ENCODE measurements around the gene SPG7.

DNA sequence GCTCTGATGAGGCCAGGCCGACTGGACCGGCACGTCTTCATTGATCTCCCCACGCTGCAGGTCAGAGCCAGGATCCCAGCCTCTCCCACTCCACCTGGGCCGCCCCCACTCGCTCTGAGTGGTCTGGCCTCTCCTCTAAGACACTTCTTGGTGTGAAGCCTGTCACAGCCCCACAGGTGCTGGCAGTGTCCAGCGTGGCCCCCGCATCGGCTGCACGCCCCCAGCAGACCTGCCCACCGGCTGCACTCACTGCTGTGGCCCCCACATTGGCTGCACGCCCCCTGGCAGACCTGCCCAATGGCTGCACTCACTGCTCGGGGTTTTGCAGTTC is 36.5 kb downstream of the SPG7 start:
- TF ChIP-seq YY1 (IDR thresholded peaks at IDR 0.05; ENCODE audit: insufficient read depth, insufficient read length) (no peak), ZNF274 (IDR thresholded peaks at IDR 0.05; ENCODE audit: low read depth, low read length) (no peak)

All from NT2/D1 (cell line).